GM19395 (cell line): ENCODE results near the gene ZNF235.
"Not testable (repeated sequence)": the region's sequence is repeated elsewhere in the genome, so short reads cannot be mapped to it uniquely, and the experiment has no call there.

ENCODE experiments used
- ATAC-seq: cut with Tn5 transposase; IDR thresholded peaks from one replicate; pipeline ENCODE4 v1.9.1; 2021; ENCODE audit warnings: mild to moderate bottlenecking, moderate library complexity; ENCODE audit not compliant: unreplicated experiment

The ZNF235 gene

DNA sequence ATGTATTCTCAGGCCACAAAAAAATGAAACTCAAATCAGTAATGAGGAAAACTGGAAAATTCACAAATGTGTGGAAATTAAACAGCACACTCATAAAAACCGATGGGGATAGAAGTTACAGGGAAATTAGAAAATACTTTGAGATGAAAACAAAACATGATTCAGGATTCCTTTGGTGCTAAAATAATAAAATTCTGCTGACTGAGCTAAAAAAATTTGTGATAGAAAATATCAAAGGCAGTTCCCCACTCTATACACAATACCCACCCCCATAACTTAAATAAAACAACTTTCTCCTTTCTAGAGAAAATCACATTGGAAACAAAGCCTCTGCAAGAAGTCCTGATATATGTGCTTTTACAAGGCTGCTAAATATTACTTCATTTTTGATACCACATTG lies 46.7 kb downstream of the ZNF235 start:
- ATAC-seq: no peak

DNA sequence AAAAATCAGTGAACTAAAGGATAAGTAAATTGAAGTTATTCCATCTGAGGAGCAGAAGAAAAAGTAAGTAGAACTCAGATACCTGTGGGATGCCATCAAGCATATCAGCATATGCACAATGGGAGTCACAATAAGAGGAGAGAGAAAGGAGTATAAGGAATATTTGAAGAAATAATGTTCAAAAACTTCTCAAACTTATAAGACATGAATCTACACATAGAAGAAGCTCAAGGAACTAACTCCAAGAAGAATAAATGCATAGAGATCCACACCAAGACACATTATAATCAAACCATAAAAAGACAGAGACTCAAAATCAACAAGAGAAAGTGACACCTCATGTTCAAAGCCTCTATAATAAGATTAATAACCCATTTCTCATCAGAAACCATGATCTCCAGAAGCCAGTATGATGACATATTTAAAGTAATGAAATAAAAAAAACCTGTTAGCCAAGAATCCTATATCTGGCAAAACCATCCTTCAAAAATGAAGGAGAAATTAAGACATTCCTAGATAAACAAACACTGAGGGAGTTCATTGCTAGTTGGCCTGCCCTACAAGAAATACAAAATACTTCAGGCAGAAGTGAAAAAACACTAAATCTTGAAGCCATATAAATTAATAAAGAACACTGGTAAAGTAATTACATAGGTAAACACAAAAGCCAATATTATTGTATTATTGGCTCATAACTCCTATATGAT lies 49.0 kb downstream of the ZNF235 start:
- no peak for ATAC-seq

DNA sequence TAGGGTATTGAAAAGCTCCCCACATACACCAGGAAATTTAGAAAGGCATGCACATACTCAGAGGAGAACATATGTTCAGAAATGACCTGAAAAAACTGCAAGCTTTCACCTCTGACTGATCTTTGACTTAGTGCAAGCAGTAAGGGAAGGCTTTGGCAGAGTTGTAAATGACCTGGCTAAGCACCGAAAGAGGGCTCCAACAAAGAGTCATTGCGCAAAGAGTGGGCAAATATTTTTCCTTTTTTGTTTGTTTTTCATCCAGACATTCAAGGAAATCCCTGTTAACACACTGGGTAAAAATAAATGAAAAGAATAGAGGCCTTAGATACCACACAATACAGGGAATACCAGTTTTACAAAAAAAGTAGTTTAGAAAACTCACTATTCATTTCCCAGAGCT lies 50.3 kb downstream of the ZNF235 start:
- ATAC-seq: no peak

DNA sequence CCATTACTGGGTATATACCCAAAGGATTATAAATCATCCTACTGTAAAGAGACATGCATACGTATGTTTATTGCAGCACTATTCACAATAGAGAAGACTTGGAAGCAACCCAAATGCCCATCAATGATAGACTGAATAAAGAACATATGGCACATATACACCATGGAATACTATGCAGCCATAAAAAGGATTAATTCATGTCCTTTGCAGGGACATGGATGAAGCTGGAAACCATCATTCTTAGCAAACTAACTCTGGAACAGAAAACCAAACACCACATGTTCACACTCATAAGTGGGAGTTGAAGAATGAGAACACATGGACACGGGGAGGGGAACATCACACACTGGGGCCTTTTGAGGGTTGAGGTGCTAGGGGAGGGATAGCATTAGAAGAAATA lies 51.4 kb downstream of the ZNF235 start:
- ATAC-seq: not testable (repeated sequence)

DNA sequence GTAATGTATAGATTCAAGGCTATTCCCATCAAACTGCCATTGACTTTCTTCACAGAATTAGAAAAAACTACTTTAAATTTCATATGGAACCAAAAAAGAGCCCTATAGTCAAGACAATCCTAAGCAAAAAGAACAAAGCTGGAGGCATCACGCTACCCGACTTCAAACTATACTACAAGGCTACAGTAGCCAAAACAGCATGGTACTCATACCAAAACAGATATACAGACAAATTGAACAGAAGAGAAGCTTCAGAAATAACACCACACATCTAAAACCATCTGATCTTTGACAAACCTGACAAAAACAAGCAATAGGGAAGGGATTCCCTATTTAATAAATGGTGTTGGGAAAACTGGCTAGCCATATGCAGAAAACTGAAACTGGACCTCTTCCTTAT lies 52.5 kb downstream of the ZNF235 start:
- ATAC-seq: not testable (repeated sequence)

DNA sequence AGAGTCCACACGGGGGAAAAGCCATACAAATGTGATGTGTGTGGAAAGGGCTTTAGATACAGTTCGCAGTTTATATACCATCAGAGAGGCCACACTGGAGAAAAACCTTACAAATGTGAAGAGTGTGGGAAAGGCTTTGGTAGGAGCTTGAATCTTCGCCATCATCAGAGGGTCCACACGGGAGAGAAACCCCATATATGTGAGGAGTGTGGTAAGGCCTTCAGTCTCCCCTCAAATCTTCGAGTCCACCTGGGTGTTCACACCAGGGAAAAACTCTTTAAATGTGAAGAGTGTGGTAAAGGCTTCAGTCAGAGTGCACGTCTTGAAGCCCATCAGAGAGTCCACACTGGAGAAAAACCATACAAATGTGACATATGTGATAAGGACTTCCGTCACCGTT lies 68.4 kb downstream of the ZNF235 start:
- ATAC-seq: no peak
